HG02759 (cell line): Measurements from ENCODE around the gene PLXDC1.
"Not testable (repeated sequence)": the region's sequence is repeated elsewhere in the genome, so short reads cannot be mapped to it uniquely, and the experiment has no call there.

Experiments
- ATAC-seq: cut with Tn5 transposase; IDR thresholded peaks from one replicate; pipeline ENCODE4 v1.9.1; 2021; ENCODE audit warnings: mild to moderate bottlenecking, moderate library complexity; ENCODE audit not compliant: unreplicated experiment

PLXDC1 gene

GRCh38 chr17:39183045-39183444 is 31.6 kb upstream of the PLXDC1 start:
- no peak for ATAC-seq

- ATAC-seq = no peak
Measured at GRCh38 chr17:39181303-39181702, 29.9 kb upstream of the PLXDC1 start.

GRCh38 chr17:39178536-39178935 is 27.1 kb upstream of the PLXDC1 start:
- no peak for ATAC-seq

GRCh38 chr17:39177256-39177655 is 25.8 kb upstream of the PLXDC1 start:
- ATAC-seq = no peak

- no peak for ATAC-seq
Measured at GRCh38 chr17:39175695-39176093, 24.3 kb upstream of the PLXDC1 start.

GRCh38 chr17:39174920-39175694 is 23.7 kb upstream of the PLXDC1 start:
- ATAC-seq = no peak

- ATAC-seq = no peak
Measured at GRCh38 chr17:39173526-39174274, 22.3 kb upstream of the PLXDC1 start.

- ATAC-seq = no peak
Measured at GRCh38 chr17:39173080-39173479, 21.6 kb upstream of the PLXDC1 start.

- no peak for ATAC-seq
Measured at GRCh38 chr17:39171933-39172332, 20.5 kb upstream of the PLXDC1 start.

- ATAC-seq = no peak
Measured at GRCh38 chr17:39170558-39170957, 19.1 kb upstream of the PLXDC1 start.

GRCh38 chr17:39170109-39170508 is 18.7 kb upstream of the PLXDC1 start:
- no peak for ATAC-seq

GRCh38 chr17:39169518-39169917 is 18.1 kb upstream of the PLXDC1 start:
- ATAC-seq = no peak

- ATAC-seq = no peak
Measured at GRCh38 chr17:39169101-39169500, 17.7 kb upstream of the PLXDC1 start.

- ATAC-seq = not testable (repeated sequence)
Measured at GRCh38 chr17:39168503-39168902, 17.1 kb upstream of the PLXDC1 start.

GRCh38 chr17:39167476-39167875 is 16.0 kb upstream of the PLXDC1 start:
- no peak for ATAC-seq

GRCh38 chr17:39166437-39167335 is 15.2 kb upstream of the PLXDC1 start:
- ATAC-seq = no peak

- ATAC-seq = no peak
Measured at GRCh38 chr17:39165841-39166349, 14.5 kb upstream of the PLXDC1 start, which contains the start of gene ARL5C. ARL5C (minus strand) TSS chr17:39166161; CDS start chr17:39165760, 401 bp downstream.

GRCh38 chr17:39165178-39165840 is 13.9 kb upstream of the PLXDC1 start:
- ATAC-seq = no peak

- peak; percentile 90 for ATAC-seq
Measured at GRCh38 chr17:39164675-39165143, 13.3 kb upstream of the PLXDC1 start.

GRCh38 chr17:39161962-39162361 is 10.5 kb upstream of the PLXDC1 start:
- ATAC-seq = no peak
